ENCODE measurements around the gene ZNF334. TPM values are rescaled to one million over a fixed set of nuclear protein-coding genes. Genes with fewer than 3 reads are reported as not detected.

The ZNF334 gene
- total RNA-seq, 3 donors from 2014 or later: 1.2 to 4.5 (median 2.7) TPM

DNA sequence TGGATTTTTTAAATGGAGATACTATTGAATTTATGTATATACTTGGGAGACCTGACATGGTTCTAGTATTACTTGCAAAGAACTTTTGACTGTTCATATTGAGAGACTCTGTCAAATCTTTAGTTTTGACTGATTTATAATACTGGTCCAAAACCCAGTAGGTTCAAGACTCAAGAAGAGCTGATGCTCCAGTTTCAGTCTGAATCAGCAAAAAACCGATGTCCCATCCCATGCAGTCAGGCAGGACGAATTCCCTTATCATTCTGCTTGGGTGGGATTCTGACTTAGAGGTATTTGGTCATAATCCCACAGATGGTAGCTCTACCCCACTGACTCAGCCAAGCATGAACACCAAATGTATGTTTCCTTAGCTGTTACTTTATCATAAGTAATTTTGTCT is 29.5 kb downstream of the ZNF334 start:
- no peak for DNase-seq
- no peak overlapping the region for H3K4me3 ChIP-seq
- TF ChIP-seq, protein P1, sequence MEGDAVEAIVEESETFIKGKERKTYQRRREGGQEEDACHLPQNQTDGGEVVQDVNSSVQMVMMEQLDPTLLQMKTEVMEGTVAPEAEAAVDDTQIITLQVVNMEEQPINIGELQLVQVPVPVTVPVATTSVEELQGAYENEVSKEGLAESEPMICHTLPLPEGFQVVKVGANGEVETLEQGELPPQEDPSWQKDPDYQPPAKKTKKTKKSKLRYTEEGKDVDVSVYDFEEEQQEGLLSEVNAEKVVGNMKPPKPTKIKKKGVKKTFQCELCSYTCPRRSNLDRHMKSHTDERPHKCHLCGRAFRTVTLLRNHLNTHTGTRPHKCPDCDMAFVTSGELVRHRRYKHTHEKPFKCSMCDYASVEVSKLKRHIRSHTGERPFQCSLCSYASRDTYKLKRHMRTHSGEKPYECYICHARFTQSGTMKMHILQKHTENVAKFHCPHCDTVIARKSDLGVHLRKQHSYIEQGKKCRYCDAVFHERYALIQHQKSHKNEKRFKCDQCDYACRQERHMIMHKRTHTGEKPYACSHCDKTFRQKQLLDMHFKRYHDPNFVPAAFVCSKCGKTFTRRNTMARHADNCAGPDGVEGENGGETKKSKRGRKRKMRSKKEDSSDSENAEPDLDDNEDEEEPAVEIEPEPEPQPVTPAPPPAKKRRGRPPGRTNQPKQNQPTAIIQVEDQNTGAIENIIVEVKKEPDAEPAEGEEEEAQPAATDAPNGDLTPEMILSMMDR (IDR thresholded peaks at IDR 0.05): no peak
- no peak for ATAC-seq
- no peaks in the 10 kb centered on the region for H3K36me3 ChIP-seq (ENCODE audit: low read depth)
- intact Hi-C loops (cut with DNase I, micrococcal nuclease): no loop called here
- H3K4me1 ChIP-seq (ENCODE audit: low read depth): no peaks in the 10 kb centered on the region
- H3K9me3 ChIP-seq: no peaks in the 10 kb centered on the region

DNA sequence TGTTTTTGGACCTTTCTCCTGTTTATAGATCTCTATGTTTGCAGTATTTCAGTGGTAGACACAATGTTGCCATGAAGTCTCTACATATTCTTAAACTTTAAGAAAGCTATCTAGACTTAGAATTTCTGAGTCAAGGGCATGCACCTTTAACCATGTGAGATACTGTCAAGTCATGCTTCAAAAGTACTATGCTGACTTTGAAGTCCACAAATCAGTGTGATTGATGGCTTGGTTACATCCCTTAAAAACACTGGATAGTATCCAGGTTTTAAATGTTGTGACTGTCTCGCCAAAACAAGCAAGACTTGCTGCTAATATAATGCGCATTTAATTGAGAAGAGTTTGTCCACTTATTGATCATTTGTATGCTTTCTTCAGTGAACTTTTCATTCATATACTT is 30.5 kb downstream of the ZNF334 start:
- Histone ChIP-seq H3K36me3 (ENCODE audit: low read depth) (no peaks in the 10 kb centered on the region), H3K9me3 (no peaks in the 10 kb centered on the region), H3K4me3 (no peak overlapping the region), H3K4me1 (ENCODE audit: low read depth) (no peaks in the 10 kb centered on the region)
- ATAC-seq (no peak), DNase-seq (no peak)
- intact Hi-C loops (cut with DNase I, micrococcal nuclease): no loop called here
- TF ChIP-seq, protein P1 (IDR thresholded peaks at IDR 0.05): no peak

DNA sequence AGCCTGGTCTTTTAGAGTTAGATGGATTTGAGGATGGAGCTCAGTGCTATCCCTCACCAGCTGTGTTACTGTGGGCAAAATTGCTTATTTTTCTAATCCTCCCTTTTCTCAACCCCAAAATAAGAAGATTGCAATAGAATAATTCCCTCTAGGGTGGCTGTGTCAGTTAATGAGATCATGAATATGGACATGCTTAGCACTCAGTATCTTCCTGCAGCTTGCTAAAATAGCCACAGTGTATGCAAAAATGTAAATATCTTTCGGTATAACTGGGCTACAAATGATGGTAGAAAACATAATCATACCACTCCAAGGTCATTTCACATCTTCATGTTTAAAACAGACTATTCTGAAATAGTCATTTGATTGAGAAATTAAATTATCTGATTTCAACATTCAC is 35.7 kb downstream of the ZNF334 start:
- ATAC-seq: no peak
- TF ChIP-seq, protein P1 (IDR thresholded peaks at IDR 0.05): no peak
- Histone ChIP-seq H3K4me1 (ENCODE audit: low read depth) (no peaks in the 10 kb centered on the region), H3K36me3 (ENCODE audit: low read depth) (no peaks in the 10 kb centered on the region), H3K9me3 (no peaks in the 10 kb centered on the region), H3K4me3 (no peak overlapping the region)
- DNase-seq: no peak
- intact Hi-C loops (cut with DNase I, micrococcal nuclease): no loop called here

DNA sequence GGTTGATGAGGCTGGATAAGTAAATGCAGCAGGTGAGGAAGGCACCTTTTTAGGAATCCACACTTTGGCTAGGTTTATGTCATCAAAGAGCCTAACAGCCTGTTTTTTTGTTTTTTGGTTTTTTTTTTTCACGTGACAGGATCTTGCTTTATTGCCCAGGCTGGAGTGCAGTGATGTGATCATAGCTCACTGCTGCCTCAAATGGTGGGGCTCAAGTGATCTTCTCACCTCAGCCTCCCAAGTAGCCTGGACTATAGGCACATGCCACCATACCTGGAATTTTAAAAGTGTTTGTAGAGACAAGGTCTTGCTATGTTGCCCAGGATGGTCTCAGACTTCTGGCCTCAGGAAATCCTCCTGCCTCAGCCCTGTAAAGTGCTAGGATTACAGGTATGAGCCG is 36.1 kb downstream of the ZNF334 start:
- intact Hi-C loops (cut with DNase I, micrococcal nuclease): no loop called here

DNA sequence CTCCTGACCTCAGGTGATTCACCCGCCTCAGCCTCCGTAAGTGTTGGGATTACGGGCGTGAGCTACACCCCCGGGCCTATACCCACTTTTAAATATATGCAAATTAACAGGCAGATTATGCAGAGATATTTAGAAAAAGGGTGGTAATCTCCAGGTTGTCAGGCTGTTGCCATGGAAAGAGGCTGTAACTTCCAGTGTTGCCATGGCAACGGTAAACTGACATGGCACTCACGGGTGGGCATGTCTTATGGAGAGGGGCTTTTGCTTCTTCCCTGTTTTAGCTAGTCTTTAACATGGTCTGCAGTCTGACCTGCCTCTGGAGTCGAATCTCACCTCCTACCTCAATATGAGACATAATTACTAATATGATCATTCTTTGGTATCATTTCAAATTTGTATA is 44.9 kb downstream of the ZNF334 start:
- Histone ChIP-seq H3K9me3 (no peaks in the 10 kb centered on the region), H3K4me1 (ENCODE audit: low read depth) (no peaks in the 10 kb centered on the region), H3K36me3 (ENCODE audit: low read depth) (no peaks in the 10 kb centered on the region), H3K4me3 (no peak overlapping the region)
- intact Hi-C loops (cut with DNase I, micrococcal nuclease): no loop called here
- no peak for DNase-seq
- no peak for ATAC-seq
- TF ChIP-seq, protein P1 (IDR thresholded peaks at IDR 0.05): no peak

More for the DNA sequence above, 36.1 kb downstream of the ZNF334 start:
- H3K36me3 ChIP-seq (ENCODE audit: low read depth): no peaks in the 10 kb centered on the region
- H3K4me3 ChIP-seq: no peak overlapping the region
- no peaks in the 10 kb centered on the region for H3K4me1 ChIP-seq (ENCODE audit: low read depth)
- DNase-seq (no peak), ATAC-seq (no peak)
- TF ChIP-seq, protein P1 (IDR thresholded peaks at IDR 0.05): no peak
- H3K9me3 ChIP-seq: no peaks in the 10 kb centered on the region

DNA sequence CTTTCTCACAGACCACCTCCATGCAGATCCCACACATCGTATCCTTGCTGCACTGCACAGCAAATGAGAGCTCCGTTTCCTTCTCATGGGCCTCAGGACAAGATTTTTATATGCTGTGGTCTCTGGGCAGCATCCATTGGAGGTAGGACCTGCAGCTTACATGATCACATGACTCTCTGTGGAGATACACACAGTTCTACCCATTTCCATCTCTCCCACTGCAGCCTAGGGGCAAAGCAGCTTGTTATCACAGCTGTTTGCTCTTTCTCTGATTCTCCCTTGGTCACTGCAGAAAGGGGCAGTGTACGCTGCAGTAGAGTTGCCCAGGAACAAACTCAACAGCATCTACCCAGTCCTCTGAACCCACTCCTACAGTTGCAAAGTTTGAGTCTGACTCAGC is 48.9 kb downstream of the ZNF334 start:
- no peak for ATAC-seq
- H3K4me3 ChIP-seq: no peak overlapping the region
- H3K36me3 ChIP-seq (ENCODE audit: low read depth): no peaks in the 10 kb centered on the region
- intact Hi-C loops (cut with DNase I, micrococcal nuclease): no loop called here
- DNase-seq: no peak
- H3K9me3 ChIP-seq: no peaks in the 10 kb centered on the region
- H3K4me1 ChIP-seq (ENCODE audit: low read depth): no peaks in the 10 kb centered on the region
- TF ChIP-seq, protein P1 (IDR thresholded peaks at IDR 0.05): no peak
